HG02852 (cell line): Measurements from ENCODE around the gene TPSG1.
"Not testable (repeated sequence)": the region's sequence is repeated elsewhere in the genome, so short reads cannot be mapped to it uniquely, and the experiment has no call there.

ENCODE experiments used
- ATAC-seq: cut with Tn5 transposase; IDR thresholded peaks from one replicate; pipeline ENCODE4 v1.9.1; 2021; ENCODE audit warnings: mild to moderate bottlenecking, moderate library complexity; ENCODE audit not compliant: unreplicated experiment

TPSG1 gene

GRCh38 chr16:1232049-1232748 is 7.1 kb upstream of the TPSG1 start:
- ATAC-seq: not testable (repeated sequence)

DNA sequence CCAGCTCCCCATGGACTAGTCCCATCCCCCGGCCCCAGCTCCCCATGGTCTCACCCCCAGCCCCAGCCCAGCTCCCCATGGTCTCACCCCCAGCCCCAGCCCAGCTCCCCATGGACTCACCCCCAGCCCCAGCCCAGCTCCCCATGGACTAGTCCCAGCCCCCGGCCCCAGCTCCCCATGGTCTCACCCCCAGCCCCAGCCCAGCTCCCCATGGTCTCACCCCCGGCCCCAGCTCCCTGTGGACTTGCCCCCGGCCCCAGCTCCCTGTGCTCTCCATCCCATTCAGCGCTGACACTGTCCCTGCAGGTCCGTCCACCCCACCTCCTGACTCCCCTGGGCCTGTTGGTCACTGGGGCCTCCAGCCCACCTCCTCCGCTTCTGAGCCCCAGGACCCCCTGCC is 6.2 kb upstream of the TPSG1 start:
- not testable (repeated sequence) for ATAC-seq

DNA sequence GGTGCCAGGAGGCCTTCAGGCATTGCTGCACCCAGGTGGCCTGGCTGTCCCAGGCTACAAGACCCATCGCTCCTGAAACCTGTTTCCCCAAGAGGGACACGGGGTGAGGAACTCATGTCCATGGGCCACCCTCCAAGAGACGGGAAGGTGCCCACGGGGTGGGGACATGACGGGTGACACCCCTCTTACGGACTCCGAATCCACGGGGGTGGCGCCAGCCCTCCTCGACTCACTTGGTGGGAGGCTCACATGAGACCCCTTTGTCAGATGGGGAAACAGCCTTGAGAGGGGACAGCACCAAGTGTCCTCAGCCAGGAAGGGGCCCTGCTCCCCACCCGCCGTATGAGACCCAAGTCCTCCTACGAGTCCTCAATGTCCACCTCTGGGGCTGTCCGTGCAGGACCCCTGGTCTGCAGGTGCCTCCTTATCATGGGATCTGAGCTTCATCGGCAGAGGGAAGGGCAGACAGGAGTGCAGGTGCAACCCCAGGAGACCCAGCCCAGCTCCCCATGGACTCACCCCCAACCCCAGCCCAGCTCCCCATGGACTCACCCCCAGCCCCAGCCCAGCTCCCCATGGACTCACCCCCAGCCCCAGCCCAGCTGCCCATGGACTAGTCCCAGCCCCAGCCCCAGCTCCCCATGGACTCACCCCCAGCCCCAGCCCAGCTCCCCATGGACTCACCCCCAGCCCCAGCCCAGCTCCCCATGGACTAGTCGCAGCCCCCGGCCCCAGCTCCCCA is 5.6 kb upstream of the TPSG1 start:
- ATAC-seq: not testable (repeated sequence)

- ATAC-seq: not testable (repeated sequence)
Observed at GRCh38 chr16:1230084-1230470, 5.0 kb upstream of the TPSG1 start, which contains the start of gene TPSB2. TPSB2 (minus strand) TSS chr16:1230184; CDS start chr16:1229951, 233 bp downstream.

GRCh38 chr16:1229476-1229875 is 4.4 kb upstream of the TPSG1 start:
- ATAC-seq: not testable (repeated sequence)

- not testable (repeated sequence) for ATAC-seq
Observed at GRCh38 chr16:1228227-1228626, 3.2 kb upstream of the TPSG1 start.

GRCh38 chr16:1226692-1227091 is 1.6 kb upstream of the TPSG1 start:
- not testable (repeated sequence) for ATAC-seq

DNA sequence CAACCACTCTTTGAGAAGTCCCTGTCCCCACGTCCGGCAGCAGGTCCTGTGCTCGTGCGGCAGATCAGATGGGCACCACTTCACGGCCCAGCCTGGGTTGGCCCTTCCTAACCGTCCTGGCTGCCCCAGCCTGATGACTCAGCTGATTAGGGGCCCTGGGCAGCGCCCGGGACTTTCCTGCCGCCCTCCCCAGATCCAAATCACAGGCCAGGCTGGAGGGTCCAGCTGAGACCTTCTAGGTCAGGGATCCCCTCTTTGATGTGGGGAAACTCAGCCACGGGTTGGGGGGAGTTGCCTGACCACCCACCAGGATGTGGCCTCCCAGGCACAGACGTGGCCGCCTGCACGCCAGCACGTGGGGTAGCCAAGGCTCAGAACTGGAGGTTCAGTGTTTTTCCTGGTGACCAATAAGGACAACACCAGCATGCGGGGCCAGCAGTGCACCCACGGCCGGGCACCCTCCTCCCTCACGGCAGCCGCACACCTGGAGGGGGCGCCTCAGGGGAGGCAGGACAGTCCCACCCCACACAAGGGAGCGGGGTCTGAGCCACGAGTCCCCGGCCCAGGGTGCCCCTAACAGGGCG is 752 bp upstream of the TPSG1 start:
- ATAC-seq: not testable (repeated sequence)

DNA sequence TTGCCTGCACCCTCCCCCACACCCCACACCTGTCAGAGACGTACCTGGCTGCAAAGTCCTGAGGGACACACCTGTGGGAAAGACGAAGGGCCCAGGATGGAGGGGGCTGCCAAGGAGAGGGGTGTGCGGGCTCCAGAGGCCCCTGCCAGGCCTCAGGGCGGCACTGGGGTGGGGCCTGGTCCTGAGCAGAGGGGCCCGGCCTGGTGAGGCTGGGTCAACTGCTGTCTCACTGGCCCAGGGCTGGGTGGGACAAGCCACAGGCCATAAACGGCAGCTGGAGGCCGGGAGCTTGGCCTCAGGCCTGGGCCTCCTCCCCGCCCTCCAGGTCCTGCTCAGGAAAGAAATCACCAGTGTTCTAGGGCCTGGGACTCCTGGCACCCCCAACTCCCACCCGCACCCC is 510 bp downstream of the TPSG1 start:
- no peak for ATAC-seq

GRCh38 chr16:1223355-1224214 is 1.5 kb downstream of the TPSG1 start:
- ATAC-seq: no peak

- no peak for ATAC-seq
Observed at GRCh38 chr16:1222553-1223354, 2.3 kb downstream of the TPSG1 start.

DNA sequence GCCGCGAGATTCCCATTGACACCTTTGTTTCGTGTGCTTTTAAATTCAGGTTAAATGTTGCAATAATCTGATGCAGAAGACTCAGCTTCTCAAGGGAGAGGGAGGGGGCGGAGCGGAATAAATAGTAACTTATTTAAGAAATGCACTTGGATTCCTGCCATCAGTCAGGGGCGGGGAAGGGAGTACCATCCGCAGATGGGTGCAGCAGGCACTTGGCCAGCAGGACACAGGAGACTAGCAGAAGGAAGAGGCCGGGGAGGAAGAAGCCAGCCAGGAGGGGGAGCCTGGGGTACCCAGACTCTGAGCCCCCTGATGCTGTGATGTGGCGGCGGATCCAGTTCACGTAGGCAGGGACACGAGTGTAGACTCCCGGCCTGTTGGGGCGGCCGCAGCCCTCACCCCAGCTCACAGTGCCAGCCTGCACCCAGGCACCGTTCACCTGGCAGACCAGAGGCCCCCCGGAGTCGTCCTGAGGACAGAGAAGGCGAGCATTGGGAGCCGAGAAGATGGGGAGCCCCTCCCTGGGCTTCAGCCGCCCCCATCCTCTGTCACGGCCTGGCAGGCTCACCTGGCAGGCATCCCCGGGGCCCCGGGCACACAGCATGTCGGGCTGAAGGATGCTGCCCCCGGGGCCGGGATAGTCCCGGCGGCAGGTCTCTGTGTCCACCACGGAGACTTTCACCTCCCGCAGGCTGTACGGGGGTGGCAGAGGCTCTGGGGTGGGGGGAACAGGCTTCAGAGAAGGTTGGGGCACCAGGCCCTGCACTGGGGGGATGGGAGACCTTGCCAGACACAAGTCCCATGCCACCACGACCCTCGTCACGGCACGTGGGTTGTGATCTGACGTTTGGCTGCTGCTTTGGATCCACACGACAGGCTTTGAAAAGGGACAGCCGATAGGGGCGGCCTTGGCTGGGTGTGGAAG is 3.2 kb downstream of the TPSG1 start:
- no peak for ATAC-seq

DNA sequence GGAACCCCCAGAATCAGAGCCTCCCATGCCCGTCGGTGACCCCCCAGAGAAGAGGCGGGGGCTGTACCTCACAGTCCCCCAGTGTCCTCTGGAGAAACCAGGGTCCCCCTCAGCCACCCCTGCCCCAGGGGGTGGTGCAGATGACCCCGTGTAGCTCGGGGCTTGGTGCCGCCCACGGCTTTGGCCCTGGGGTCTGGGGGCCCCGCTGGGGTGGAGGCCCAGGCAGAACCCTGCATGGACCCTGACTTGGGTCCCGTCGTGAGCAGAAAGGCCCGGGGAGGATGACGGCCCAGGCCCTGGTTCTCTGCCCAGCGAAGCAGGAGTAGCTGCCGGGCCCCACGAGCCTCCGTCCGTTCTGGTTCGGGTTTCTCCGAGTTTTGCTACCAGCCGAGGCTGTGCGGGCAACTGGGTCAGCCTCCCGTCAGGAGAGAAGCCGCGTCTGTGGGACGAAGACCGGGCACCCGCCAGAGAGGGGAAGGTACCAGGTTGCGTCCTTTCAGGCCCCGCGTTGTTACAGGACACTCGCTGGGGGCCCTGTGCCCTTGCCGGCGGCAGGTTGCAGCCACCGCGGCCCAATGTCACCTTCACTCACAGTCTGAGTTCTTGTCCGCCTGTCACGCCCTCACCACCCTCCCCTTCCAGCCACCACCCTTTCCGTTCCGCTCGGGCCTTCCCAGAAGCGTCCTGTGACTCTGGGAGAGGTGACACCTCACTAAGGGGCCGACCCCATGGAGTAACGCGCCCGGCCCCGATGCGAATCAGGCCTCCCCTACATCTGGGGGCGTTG is 4.0 kb downstream of the TPSG1 start:
- no peak for ATAC-seq

GRCh38 chr16:1220098-1220728 is 4.9 kb downstream of the TPSG1 start:
- no peak for ATAC-seq

DNA sequence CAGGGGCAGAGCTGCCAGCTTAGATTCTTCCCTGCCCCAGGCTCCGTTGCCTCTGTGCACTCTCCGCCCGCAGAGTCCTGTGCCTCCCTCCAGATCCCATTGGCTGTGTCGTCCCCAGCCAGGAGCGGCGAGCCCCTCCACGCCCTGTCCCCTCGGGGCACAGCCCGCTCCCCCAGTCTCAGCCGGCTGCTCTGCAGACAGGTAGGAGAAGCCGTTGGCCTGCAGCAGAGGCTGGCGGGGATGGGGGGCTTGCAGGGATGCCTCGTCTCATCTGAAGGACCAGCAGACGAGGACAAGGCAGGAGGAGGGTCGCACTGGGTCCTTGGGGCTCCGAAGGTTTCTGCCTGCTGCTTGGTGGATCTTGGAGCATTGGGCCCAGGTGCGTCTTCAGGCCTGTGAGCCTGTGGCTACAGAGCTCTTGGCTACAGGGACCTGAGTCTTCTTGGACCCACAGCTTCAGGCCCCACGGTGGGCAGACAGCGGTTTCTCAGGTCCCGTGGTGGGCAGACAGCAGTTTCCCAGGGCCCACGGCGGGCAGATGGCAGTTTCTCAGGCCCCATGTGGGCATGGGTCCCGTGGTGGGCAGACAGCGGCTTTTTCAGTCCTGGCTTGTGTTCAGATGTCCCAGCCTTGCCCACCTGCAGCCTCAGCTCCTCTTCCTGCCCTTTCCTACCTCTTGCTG is 6.0 kb downstream of the TPSG1 start:
- no peak for ATAC-seq

DNA sequence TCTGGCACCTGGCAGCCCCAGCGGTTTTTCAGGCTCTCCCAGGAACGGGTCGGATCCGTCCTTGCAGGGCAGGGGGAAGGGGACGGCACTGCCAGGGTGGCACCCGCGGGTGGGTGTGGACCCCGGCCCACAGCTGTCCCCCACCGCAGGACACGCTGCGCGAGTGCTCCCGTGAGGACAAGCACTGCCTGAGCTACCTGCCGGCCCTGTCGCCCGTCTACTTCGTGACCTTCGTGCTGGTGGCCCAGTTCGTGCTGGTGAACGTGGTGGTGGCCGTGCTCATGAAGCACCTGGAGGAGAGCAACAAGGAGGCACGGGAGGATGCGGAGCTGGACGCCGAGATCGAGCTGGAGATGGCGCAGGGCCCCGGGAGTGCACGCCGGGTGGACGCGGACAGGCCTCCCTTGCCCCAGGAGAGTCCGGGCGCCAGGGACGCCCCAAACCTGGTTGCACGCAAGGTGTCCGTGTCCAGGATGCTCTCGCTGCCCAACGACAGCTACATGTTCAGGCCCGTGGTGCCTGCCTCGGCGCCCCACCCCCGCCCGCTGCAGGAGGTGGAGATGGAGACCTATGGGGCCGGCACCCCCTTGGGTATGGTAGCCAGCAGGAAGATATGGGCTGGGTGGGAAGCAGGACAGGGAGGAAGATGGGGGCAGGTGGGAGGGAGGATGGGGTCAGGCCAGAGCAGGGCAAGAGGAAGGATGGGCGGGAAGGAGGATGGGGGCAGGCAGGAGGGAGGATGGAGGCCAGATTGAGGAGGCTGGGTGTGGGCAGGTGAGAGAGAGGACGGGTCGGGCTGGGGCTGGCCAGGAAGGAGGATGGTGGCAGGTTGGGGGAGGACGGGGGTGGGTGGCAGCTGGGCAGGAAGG is 6.8 kb downstream of the TPSG1 start:
- ATAC-seq: no peak
